HUES48 (cell line): ENCODE results near the gene CIDEC.

Experiments
- H3K27ac ChIP-seq: one replicate; pipeline ENCODE4 v1.7.0; 2013; ENCODE audit warnings: low read depth, low read length, inconsistent platforms
- H3K27me3 ChIP-seq: 2 replicates; pipeline ENCODE4 v1.6.1; 2013; ENCODE audit warnings: mild to moderate bottlenecking, low read length; ENCODE audit not compliant: control insufficient read depth, insufficient read depth
- H3K36me3 ChIP-seq: 2 replicates; pipeline ENCODE4 v1.6.1; 2013; ENCODE audit warnings: low read length; ENCODE audit not compliant: control insufficient read depth, insufficient read depth
- H3K4me1 ChIP-seq: 2 replicates; pipeline ENCODE4 v1.6.1; 2013; ENCODE audit warnings: mild to moderate bottlenecking, low read length; ENCODE audit not compliant: control insufficient read depth, insufficient read depth
- H3K4me3 ChIP-seq: 2 replicates; pipeline ENCODE4 v1.5.1; 2013; ENCODE audit warnings: mild to moderate bottlenecking, low read depth, low read length
- H3K9ac ChIP-seq: 2 replicates; pipeline ENCODE4 v1.6.1; 2013; ENCODE audit warnings: mild to moderate bottlenecking, low read depth, low read length, moderate library complexity
- H3K9me3 ChIP-seq: 2 replicates; pipeline ENCODE4 v1.6.1; 2013; ENCODE audit warnings: low read length; ENCODE audit not compliant: control insufficient read depth, insufficient read depth

The CIDEC gene

DNA sequence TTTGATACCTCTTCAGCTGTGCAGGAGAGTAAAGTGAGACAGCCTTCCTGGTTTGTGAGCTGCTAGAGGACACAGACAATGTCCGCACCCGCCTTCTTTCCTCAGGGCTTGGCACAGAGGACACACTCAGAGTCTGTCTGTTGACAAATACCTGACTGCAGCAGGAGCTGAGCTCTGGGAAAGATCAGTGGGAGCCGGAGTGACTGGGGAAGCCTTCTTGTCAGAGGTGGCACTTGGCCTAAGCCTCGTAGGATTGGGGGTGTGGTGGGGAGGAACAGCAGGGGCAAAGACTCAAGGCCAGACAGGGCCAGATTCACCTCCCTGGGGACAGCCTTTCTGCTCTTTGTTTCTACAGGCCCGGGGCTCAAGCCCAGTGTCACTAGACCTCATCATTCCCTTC lies 33.5 kb upstream of the CIDEC start:
- H3K4me3 ChIP-seq = no peak overlapping the region
- H3K9ac ChIP-seq = no peak overlapping the region
- H3K9me3 ChIP-seq = no peaks in the 10 kb centered on the region
- H3K4me1 ChIP-seq = peaks cover 22% of the 10 kb centered on the region
- H3K27ac ChIP-seq = no peak overlapping the region
- peaks cover 19% of the 10 kb centered on the region; the same call in 1 of the 2 replicates for H3K27me3 ChIP-seq
- H3K36me3 ChIP-seq = no peaks in the 10 kb centered on the region

DNA sequence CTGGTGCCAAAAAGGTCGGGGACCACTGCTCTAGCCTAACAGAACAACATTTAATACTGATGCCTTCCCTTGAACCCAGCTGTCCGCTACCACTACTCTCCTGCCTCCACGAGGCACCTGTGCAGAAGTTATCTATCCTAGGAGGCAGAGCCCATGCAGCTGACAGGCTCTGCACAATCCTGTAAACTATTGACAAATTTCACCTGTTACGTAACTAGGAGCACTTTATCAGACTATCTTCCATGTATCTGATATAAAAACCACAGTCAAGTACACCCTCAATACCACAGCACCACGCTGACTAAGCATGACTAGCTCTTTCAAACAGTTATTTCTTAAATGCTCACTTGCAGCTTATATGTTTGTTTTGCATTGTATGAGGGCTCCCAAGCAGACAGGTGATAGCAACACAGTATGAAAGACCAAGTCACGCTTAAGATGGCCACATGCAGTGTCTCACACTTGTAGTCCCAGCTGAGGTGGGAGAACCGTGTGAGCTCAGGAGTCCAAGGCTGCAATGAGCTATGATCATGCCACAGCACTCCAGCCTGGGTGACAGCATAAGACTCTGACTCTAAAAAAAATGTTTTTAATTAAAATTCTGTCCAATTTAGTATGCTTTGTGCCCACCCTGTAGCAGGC lies 32.4 kb upstream of the CIDEC start:
- H3K4me3 ChIP-seq = no peak overlapping the region
- H3K36me3 ChIP-seq = no peaks in the 10 kb centered on the region
- no peak overlapping the region for H3K27ac ChIP-seq
- H3K4me1 ChIP-seq = peaks cover 20% of the 10 kb centered on the region
- H3K9ac ChIP-seq = no peak overlapping the region
- peaks cover 19% of the 10 kb centered on the region; the same call in 1 of the 2 replicates for H3K27me3 ChIP-seq
- H3K9me3 ChIP-seq = no peaks in the 10 kb centered on the region

DNA sequence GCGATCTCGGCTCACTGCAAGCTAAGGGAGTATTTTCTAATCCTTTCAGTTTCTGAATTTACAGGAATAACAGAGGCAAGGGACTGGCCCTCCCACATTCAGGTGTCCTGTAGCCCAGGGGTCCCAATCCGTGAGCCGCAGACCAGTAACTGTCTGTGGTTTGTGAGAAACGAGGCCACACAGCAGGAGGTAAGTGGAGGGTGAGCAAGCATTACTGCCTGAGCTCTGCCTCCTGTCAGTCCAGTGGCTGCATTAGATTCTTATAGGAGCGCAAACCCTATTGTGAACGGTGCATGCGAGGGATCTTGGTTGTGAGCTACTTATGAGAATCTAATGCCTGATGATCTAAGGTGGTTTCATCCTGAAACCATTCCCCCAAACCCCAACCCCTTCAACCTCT lies 31.8 kb upstream of the CIDEC start:
- H3K4me1 ChIP-seq = peaks cover 15% of the 10 kb centered on the region
- H3K27ac ChIP-seq = no peak overlapping the region
- H3K9me3 ChIP-seq = no peaks in the 10 kb centered on the region
- H3K9ac ChIP-seq = no peak overlapping the region
- H3K27me3 ChIP-seq = peaks cover 19% of the 10 kb centered on the region; the same call in 1 of the 2 replicates
- no peaks in the 10 kb centered on the region for H3K36me3 ChIP-seq
- no peak overlapping the region for H3K4me3 ChIP-seq

DNA sequence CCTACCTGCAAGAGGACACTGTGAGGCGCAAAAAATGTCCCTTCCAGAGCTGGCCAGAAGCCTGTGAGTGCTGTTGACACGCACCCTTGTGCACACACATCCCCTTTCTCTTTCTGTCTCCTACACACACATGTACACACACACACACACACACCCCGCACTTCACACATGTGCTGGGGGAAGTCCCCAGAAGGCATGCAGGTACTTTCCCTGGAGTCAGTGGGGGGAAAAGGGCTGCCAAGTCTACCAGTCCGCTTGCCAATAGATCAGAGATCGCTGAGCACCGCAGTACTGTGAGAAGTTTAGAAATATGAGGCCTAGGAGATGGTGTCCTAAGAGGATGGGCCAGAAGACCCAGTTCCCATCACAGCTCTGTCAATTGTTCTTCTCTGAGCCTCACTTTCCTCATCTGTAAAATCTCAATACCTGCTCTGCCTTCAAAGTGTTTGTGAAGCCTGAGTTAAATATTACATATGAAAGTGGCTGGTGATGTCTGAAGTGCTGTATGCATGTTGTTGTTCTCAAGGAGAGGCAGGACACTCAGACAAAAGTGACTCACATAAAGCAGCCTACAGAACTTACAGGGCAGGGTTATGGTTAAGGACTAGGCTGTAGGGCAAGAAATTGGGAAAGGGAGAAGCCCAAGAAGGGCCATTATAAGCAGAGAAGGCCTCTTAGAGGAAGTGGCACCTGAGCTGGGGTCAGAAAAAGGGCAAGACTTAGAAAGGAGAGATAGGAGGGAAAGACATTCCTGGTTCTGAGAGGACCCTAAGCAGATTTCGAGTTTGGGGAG lies 29.4 kb upstream of the CIDEC start:
- H3K27me3 ChIP-seq = peaks cover 5% of the 10 kb centered on the region; the same call in 1 of the 2 replicates
- no peaks in the 10 kb centered on the region for H3K36me3 ChIP-seq
- no peak overlapping the region for H3K27ac ChIP-seq
- H3K4me1 ChIP-seq = no peaks in the 10 kb centered on the region
- H3K9me3 ChIP-seq = no peaks in the 10 kb centered on the region
- no peak overlapping the region for H3K9ac ChIP-seq
- no peak overlapping the region for H3K4me3 ChIP-seq

DNA sequence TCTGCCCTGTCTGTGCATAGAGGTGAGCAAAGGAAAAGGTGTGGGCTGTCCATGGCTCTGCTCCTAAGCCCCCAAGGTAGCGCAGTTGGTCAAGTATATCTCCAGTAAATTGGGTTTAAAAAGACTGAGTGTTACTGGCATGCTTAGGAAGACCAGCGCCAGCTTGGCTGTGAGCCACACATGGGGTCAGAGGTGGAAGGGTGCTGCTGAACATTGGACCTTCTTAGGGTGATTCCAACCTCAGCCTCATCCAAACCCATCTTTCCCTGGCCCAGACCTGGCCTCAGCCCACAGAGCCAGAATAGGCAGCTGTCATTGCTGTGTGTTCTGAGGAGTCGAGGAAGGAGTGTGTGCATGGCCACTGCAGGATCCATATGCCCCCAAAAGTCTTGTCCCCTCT lies 28.2 kb upstream of the CIDEC start:
- Histone ChIP-seq H3K27ac (no peak overlapping the region), H3K27me3 (no peaks in the 10 kb centered on the region), H3K9ac (no peak overlapping the region), H3K4me1 (no peaks in the 10 kb centered on the region), H3K36me3 (no peaks in the 10 kb centered on the region), H3K9me3 (no peaks in the 10 kb centered on the region), H3K4me3 (no peak overlapping the region)

DNA sequence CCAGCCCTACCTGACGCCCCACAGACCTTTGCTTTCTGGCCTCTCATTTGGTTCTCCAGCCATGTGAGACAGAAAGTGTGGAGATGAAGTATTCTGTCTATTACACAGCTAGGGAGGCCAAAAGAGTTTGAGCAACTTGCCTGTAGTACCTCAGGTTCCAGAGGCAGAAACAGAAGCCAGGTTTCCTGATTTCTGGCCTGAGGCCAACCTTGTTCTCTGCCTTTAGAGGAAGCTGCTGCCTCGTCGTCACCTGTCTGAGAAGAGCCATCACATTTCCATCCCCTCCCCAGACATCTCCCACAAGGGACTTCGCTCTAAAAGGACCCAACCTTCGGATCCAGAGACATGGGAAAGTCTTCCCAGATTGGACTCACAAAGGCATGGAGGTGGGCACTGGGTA lies 26.4 kb upstream of the CIDEC start:
- no peak overlapping the region for H3K4me3 ChIP-seq
- no peak overlapping the region for H3K27ac ChIP-seq
- no peak overlapping the region for H3K9ac ChIP-seq
- no peaks in the 10 kb centered on the region for H3K27me3 ChIP-seq
- peaks cover 12% of the 10 kb centered on the region for H3K4me1 ChIP-seq
- H3K9me3 ChIP-seq = no peaks in the 10 kb centered on the region
- H3K36me3 ChIP-seq = no peaks in the 10 kb centered on the region

DNA sequence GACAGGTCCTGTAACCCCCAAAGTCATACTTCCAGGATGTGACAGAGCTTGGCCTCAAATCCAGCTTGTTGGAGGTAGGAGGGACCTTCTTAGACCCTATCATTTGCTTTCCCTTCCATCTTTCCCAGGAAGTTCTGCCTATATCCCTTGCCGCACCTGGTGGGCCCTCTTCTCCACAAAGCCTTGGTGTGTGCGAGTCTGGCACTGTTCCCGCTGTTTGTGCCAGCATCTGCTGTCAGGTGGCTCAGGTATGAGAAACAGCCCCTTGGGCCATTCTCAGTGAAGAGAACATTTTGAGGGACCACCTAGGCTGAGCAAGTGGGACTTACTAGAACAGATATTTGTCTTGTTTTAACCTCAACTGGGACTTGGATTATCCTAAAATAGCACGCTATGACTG lies 23.9 kb upstream of the CIDEC start:
- Histone ChIP-seq H3K36me3 (no peaks in the 10 kb centered on the region), H3K4me1 (peaks cover 12% of the 10 kb centered on the region), H3K27ac (no peak overlapping the region), H3K9ac (no peak overlapping the region), H3K4me3 (no peak overlapping the region), H3K9me3 (no peaks in the 10 kb centered on the region), H3K27me3 (no peaks in the 10 kb centered on the region)

DNA sequence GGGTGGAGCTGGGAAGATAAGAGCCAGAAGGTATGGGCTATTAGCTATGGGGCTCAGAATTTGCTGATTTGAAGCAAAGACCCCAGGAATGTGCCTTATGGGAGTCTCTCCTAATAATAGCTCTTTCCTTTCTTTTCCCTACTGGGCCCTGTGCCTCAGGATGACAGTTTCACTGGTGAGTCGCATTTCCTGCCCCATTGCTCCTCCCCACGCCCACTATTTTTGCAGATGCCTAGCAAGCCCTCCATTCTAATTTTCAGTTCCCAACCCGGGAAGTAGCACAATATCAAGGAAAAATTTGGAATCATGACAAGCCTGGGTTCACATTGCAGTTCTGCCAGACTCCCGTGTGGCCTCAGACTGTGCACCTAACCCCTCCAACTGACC lies 23.2 kb upstream of the CIDEC start:
- no peak overlapping the region for H3K9ac ChIP-seq
- peak overlapping the region; percentile 60 for H3K27ac ChIP-seq
- no peaks in the 10 kb centered on the region for H3K9me3 ChIP-seq
- H3K27me3 ChIP-seq = no peaks in the 10 kb centered on the region
- H3K36me3 ChIP-seq = no peaks in the 10 kb centered on the region
- no peak overlapping the region; the same call in 1 of the 2 replicates for H3K4me3 ChIP-seq
- H3K4me1 ChIP-seq = peaks cover 12% of the 10 kb centered on the region

DNA sequence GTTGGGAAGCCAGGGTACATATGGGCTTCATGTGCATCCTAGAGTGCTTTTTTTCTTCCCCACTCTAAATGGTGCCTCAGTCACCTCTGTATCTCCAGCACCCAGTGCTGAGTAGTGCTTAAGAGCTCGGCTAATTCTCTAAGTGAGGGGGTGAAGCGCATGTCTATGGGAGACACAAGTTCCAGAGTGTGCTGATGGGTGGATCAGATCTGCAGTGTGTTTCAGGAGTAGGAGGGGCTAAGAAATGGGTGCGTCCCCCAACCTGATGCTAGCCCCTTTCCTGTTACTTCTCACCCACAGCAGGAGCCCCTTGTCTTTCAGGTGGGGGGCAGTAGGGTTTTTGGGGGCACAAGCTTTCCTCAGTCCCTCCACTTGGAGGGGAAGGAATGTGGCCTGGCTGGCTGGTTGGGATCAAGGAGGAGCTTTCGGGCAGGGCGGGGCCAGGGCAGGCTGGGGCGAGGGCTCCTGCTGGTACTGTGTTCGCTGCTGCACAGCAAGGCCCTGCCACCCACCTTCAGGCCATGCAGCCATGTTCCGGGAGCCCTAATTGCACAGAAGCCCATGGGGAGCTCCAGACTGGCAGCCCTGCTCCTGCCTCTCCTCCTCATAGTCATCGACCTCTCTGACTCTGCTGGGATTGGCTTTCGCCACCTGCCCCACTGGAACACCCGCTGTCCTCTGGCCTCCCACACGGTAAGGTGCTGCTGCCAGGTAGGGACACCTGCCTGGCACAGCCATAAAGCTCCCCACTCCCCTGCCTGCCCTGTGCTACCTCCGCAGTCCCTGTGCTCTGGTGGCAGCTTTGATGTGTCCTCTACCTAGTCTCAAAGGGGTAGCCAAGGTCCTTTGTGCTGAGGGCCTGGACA lies 22.6 kb upstream of the CIDEC start, which contains the start of gene IL17RE:
Gene IL17RE, plus strand, starts transcription at position 477 of the 866 bp plus-strand sequence. Its CDS starts 85 bp downstream, at position 562.
- Histone ChIP-seq H3K27ac (peak within 1 kb of the TSS; percentile 60), H3K36me3 (no peaks in the 10 kb centered on the region), H3K4me1 (peaks cover 12% of the 10 kb centered on the region), H3K9ac (no peak within 1 kb of the TSS), H3K27me3 (no peaks in the 10 kb centered on the region), H3K9me3 (no peaks in the 10 kb centered on the region), H3K4me3 (no peak within 1 kb of the TSS; the same call in 1 of the 2 replicates)

DNA sequence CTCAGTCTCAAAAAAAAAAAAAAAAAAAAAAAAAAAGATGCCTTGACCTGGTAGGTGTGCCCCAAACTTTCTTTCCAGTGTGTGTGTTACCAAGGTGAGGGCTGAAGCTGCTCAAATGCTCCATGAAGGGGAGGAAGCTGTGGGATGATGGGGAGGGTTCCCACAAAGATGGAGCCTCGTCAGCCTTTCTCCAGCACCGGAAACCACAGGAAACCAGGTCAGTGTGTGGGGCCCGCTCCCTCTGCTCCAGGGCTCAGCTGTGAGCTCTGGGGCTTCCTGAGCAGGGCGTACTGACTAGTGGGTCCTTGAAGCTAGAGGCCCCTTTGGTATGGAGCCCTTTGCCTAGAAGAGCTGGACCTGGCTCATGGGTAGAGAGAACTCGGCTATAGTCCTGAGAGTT lies 21.9 kb upstream of the CIDEC start:
- no peak overlapping the region for H3K4me3 ChIP-seq
- H3K27me3 ChIP-seq = no peaks in the 10 kb centered on the region
- no peak overlapping the region for H3K9ac ChIP-seq
- peaks cover 12% of the 10 kb centered on the region for H3K4me1 ChIP-seq
- H3K27ac ChIP-seq = no peak overlapping the region
- H3K36me3 ChIP-seq = no peaks in the 10 kb centered on the region
- H3K9me3 ChIP-seq = no peaks in the 10 kb centered on the region
